HG02840 (cell line): ENCODE results near the gene PECR.
"Not testable (repeated sequence)": the region's sequence is repeated elsewhere in the genome, so short reads cannot be mapped to it uniquely, and the experiment has no call there.

Source experiments
- ATAC-seq: cut with Tn5 transposase; IDR thresholded peaks from one replicate; pipeline ENCODE4 v1.9.1; 2021; ENCODE audit warnings: mild to moderate bottlenecking, moderate library complexity, moderate number of reproducible peaks; ENCODE audit not compliant: unreplicated experiment, low FRiP score

PECR gene

DNA sequence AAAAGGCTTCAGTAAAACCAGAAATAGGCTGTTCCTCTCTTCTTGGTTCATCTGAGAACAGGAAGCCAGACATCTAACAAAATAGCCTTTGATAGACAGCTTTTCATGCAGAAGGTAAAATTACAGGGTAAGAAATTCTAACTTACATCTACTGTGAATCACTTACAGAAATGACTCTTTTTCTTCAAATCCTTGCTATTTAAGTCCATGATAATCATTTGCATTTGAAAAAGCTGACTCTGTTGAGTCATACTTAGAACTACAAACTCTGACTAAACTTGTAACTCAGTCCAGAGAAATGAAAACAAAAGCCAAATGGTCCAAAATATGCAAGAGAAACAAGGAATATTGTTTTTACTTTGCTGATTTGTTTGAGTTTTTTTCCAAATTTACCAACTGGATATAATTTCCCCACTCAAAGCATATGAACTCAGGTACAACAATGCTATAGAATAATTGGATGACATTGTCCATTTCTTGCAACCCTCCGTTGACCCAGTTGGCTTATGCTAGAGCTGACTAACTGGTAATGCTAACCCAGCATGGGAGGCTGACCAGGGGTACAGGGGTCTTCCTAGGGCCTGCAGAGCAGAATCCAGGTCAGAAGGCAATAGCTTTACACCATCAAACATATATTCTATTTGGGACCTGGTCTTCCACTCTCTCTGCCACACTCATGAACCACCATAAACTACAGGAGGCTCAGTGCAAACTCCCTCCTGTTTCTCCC lies 49.5 kb downstream of the PECR start:
- ATAC-seq = peak; percentile 91

DNA sequence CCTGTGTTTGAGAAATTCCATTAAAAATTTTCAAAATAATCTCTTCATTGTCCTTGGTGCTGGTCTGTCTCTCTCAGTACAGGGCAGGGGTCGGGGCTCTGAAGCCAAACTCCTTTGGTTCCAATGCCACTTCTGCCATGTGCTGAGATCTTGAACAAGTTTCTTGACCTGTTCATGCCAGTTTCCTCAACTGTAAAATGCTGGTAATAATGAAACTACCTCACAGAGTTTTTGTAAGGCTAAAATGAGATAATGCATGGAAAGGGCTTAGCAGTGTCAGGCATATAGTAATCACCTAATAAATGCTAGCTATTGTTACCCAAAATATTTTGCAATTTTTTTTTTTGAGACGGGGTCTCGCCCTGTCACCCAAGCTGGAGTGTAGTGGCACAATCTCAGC lies 51.4 kb downstream of the PECR start:
- ATAC-seq = no peak

DNA sequence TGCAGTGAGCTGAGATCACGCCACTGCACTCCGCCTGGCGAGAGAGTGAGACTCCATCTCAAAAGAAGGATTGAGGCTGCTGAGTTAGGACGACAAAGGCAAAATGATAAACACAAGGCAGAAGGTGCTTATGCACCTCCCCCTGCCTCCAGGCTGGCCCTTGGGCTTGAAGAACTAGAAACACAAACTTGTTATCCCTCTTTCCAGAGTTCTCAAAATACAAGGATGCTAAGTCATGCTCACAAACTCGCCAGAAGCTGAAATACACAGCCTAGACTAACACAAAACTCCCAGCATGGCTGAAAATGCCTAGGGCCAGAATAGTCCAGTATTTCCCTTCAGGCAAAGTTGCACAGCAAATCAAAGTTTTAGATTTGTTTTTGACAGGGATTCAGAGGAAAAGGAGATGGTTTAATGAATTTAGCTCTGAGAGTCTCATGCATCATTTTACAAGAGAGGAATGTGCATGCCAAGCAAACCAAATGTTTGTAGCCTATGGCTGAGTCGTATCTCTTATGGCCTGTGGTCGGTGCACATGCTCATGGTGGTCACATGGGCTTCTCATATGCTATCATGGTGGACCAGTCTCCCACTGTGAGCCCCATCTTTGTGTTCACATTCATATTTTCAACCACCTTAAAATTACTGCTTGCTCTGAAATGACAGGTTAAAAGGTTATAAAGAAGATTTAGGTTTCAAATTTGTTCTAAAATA lies 52.0 kb downstream of the PECR start:
- ATAC-seq = no peak

DNA sequence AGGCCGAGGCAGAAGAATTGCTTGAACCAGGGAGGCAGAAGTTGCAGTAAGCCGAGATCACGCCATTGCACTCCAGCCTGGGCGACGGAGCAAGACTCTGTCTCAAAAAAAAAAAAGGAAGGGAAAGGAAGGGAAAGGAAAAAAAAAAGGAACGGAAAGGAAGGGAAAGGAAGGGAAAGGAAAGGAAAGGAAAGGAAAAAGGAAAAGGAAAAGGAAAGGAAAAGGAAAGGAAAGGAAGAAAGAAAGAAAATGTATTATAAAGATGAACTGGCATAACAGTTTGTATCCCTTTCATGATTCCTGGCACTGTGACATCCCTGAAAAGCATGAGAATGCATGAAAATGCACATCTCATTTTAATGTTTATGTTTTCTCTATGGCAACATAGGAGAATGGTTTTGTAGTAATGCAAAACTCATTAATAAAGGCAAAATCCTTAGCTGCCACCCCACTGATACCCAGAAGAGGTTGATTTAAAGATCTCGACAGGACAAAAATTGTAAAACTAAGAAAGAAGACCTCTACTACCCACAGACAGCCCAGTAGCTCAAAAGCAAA lies 56.8 kb downstream of the PECR start:
- no peak for ATAC-seq

DNA sequence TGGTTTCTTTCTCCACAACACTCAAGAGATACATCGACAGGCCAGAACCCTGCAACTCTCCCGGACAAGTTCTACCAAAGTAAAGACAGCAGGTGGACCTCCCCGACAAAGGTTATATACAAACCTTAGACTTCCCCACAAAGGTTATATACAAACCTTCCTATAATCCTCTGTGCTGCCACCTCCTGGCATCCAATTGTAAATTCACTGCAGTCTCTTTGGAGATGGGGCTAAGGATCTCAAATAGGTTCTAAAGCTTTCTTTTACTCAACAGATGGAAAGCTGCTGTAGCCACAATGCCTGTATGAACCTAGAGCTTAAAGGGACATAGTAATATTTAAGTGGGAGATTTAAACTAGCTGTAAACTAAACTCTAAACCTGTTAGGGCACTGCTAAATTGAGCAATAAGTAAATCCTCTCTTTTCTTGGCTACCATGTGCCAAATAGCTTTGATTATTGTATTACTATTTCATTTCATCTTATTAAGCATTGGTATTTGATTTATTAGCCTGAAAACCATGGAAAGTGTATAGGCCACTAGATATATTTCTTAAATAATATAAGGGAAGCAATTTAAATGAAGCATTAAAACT lies 58.5 kb downstream of the PECR start:
- ATAC-seq = peak; percentile 84

GRCh38 chr2:216021768-216022565 lies 59.6 kb downstream of the PECR start:
- no peak for ATAC-seq

DNA sequence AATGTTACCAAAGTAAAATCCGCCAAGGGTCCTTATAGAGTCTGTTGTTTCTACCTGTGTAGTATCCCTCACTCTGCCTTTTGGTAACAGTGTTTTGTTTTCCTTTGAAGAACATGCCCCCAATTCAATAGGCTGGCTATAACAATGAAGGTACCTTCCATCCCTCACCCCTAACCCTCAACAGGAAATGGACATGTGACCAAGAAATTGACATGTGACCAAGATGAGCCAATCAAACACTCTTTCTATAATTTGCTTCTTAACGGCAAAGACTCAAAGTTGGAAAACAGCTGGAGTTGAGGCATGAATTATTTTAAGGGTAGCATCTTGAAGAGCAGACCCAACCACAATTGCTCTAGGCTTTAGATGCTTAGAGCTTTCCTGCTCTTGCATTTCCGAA lies 62.9 kb downstream of the PECR start:
- no peak for ATAC-seq

DNA sequence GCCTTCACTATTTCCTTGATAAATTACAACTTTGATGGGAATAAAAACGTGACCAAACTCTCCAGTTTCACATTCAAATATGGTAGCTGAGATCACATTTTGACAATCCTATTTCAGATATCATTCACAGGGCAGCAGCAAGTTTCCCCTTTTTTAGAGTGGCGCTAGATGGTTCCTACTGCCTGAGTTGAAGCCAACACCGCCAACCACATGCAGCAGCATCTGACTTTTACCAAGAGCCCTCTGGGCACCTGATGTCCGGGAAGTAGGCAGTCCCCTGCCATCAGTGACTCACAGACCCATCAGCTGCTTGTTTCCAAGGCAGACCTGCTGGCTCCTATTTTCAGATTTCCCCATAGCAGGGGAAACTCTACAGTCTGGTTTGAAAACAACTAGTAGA lies 64.2 kb downstream of the PECR start:
- ATAC-seq = no peak

- no peak for ATAC-seq
These were observed 65.0 kb downstream of the PECR start for GRCh38 chr2:216016581-216016980.

DNA sequence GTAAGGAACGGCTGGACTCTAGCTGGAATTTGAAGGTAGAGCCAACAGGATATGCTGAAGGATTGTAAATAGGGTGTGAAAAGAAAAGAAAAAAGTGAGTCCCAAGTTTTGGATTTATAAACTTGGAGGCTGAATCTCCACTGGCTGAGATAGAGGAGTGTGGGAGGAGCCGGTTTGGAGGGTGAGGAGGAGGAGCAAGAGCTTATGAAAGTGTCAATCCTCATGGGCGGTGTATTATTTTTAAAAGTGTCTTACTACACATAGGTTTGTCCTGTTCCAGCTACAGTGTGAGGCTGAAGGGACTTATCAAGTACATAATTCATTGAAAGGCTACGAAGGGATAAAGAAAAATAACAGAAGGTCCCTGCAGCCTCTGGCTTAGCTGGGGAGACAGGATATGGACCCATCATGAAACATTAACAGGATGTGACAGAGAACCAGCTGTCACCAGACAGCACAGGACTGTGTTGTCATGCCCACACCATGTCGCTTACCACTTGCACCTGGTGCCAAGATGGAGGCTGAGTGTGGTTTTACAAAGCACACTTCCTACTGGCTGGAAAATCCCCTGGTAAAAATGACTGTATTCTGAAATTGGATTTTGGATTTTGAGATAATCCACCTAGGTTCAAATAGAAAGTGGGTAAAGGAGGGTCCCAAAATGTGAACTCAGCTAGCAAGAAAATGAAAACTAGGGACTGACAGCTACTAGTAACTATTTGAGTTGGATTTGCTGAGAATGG lies 65.7 kb downstream of the PECR start:
- peak; percentile 88 for ATAC-seq

DNA sequence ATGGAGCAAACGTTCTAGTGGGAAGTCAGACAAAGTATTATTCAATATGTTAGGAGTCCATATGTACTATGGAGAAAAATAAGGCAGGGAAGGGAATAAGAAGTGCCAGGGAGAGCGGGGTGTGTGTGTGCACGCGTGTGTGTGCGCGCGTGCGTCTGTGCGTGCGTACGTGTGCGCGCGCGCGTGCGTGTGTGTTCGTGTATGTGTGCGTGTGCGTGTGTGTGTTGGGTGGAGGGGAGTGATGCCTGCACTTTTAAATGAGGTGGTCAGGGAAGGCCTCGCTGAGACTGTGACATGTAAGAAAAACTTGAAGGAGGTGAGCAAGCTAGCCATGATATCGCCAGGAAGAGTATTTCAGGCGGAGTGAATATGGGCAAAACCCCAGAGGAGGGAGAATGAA lies 66.6 kb downstream of the PECR start:
- ATAC-seq = no peak

DNA sequence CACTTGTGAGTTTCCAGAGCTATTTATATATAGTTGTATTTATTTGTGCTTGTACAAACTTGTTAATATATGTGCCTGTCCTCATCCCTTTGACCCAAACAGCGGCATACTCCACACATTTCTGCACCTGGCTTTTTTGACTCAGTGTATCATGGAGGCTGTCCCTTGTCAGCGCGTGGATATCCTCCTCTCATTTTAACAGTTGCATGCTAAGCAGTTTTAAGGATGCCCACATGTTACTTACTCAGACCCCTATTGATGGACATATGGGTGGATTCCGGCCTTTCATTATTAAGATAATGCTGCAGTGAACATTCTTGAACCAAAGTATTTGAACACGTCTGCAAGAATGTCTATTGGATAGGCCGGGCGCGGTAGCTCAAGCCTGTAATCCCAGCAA lies 67.6 kb downstream of the PECR start:
- no peak for ATAC-seq

GRCh38 chr2:216013080-216013909 lies 68.3 kb downstream of the PECR start, which contains the start of gene MREG:
Gene MREG (minus strand): TSS chr2:216013551. CDS start chr2:216013327, 224 bp downstream.
- ATAC-seq = peak; percentile 46

DNA sequence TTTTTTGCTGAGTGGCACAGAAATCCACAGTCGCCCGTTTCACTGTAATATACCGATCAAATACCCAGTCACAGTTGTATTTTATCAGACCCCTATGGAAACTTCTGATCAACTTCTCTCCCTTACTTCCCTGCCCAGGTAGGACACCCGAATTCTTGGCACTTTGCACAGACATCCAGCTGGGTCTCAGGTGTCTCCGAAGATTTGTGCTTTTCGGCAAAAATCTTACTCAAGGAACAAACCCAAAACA lies 68.9 kb downstream of the PECR start:
- no peak for ATAC-seq

DNA sequence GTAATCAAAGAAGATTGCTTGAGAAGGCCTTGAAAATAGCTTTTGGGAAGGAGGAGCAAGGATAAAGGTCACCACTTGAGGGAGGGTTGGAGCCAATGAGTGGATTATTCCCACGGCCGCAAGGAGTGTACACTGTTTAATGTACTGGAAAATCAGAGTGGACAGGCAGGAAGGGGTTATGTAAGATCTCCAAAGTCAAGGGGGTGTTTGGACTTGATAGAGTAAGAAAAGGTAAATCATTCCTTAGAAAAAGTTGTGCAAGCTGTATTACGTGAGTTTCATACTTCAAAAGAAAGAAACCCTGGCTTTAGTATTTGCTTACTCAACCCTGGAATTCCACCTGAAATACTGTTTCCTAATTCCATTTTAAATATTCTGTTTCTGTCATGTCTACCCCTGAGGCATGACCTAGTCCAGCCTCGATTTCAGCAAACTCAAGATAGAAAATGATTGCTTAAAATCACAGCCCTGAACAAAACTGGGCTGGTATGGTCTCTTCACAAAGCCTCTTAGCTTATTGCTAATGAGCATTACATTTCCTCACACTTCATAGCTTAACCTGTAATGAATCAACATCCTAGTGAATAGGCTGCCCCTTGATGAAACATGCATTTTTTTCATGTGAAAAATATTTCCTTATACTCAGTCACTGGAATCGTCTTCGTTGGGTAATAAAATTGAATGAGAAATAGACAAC lies 69.3 kb downstream of the PECR start:
- no peak for ATAC-seq

- ATAC-seq = not testable (repeated sequence)
These were observed 72.4 kb downstream of the PECR start for GRCh38 chr2:216009215-216009614.

- ATAC-seq = no peak
These were observed 73.2 kb downstream of the PECR start for GRCh38 chr2:216008387-216008786.

- peak; percentile 35 for ATAC-seq
These were observed 75.4 kb downstream of the PECR start for GRCh38 chr2:216006164-216006663.
